GM23248 (cell line): ENCODE results near the gene RAD51B. TPM values are rescaled to one million over a fixed set of nuclear protein-coding genes. Genes with fewer than 3 reads are reported as not detected.

ENCODE experiments used
- DNase-seq: peaks from one replicate; pipeline ENCODE4 v3.0.0-alpha.2; 2015
- H2AFZ ChIP-seq: fragments of 200-600 bp; sonication (generic); 2 replicates; pipeline ENCODE4 v1.6.1; 2016; ENCODE audit warnings: antibody characterized with exemption
- H3F3A ChIP-seq: fragments of 200-600 bp; sonication (generic); 2 replicates; pipeline ENCODE4 v1.6.1; 2016; ENCODE audit warnings: mild to moderate bottlenecking, antibody characterized with exemption, mixed run types; ENCODE audit not compliant: insufficient read depth
- H3K27ac ChIP-seq: fragments of 200-600 bp; sonication (generic); 2 replicates; pipeline ENCODE4 v1.5.1; 2016; ENCODE audit warnings: mild to moderate bottlenecking
- H3K27me3 ChIP-seq: fragments of 200-600 bp; sonication (generic); replicated peaks from 2 replicates; pipeline ENCODE4 v1.6.1; 2016; ENCODE audit warnings: mild to moderate bottlenecking; ENCODE audit not compliant: insufficient read depth
- H3K36me3 ChIP-seq: fragments of 200-600 bp; sonication (generic); 2 replicates; pipeline ENCODE4 v1.6.1; 2016; ENCODE audit warnings: low read depth, mild to moderate bottlenecking
- H3K4me1 ChIP-seq: fragments of 200-600 bp; sonication (generic); 2 replicates; pipeline ENCODE4 v1.6.1; 2016; ENCODE audit warnings: mild to moderate bottlenecking; ENCODE audit not compliant: insufficient read depth
- H3K4me2 ChIP-seq: fragments of 200-600 bp; sonication (generic); one replicate; pipeline ENCODE4 v1.6.1; 2016; ENCODE audit warnings: mild to moderate bottlenecking; ENCODE audit not compliant: unreplicated experiment
- H3K4me3 ChIP-seq: fragments of 200-600 bp; sonication (generic); 2 replicates; pipeline ENCODE4 v1.5.1; 2016; ENCODE audit warnings: mild to moderate bottlenecking
- H3K79me2 ChIP-seq: fragments of 200-600 bp; sonication (generic); 2 replicates; pipeline ENCODE4 v1.6.1; 2016; ENCODE audit warnings: mild to moderate bottlenecking; ENCODE audit not compliant: insufficient read depth
- H3K9ac ChIP-seq: fragments of 200-600 bp; sonication (generic); 2 replicates; pipeline ENCODE4 v1.6.1; 2016; ENCODE audit warnings: mild to moderate bottlenecking
- H3K9me2 ChIP-seq: fragments of 200-600 bp; sonication (generic); 2 replicates; pipeline ENCODE4 v1.6.1; 2016; ENCODE audit warnings: mixed run types, mild to moderate bottlenecking, moderate library complexity; ENCODE audit not compliant: insufficient read depth
- H3K9me3 ChIP-seq: fragments of 200-600 bp; sonication (generic); one replicate; pipeline ENCODE4 v1.6.1; 2017; ENCODE audit warnings: low read depth
- H4K20me1 ChIP-seq: fragments of 200-600 bp; sonication (generic); 2 replicates; pipeline ENCODE4 v1.6.0; 2016; ENCODE audit not compliant: insufficient read depth
- EZH2 ChIP-seq: fragments of 200-600 bp; sonication (generic); IDR thresholded peaks from 2 replicates; pipeline ENCODE4 v1.6.1; 2018; ENCODE audit warnings: antibody characterized with exemption, mild to moderate bottlenecking; ENCODE audit not compliant: insufficient read depth, poor library complexity, severe bottlenecking
- EZH2phosphoT487 ChIP-seq: fragments of 200-600 bp; sonication (generic); IDR thresholded peaks from 2 replicates; pipeline ENCODE4 v1.6.1; 2018; ENCODE audit warnings: antibody characterized with exemption, moderate library complexity, mild to moderate bottlenecking, low read depth; ENCODE audit not compliant: insufficient read depth
- WGBS, 2 experiments: methylation state at CpG; one replicate each; pipeline ENCODE4 v1.1.6; 2015 to 2017; ENCODE audit warnings: low lambda C conversion rate in 2 of 2, low coverage in 1 of 2; ENCODE audit errors: missing lambda C conversion rate in 2 of 2; 5-methylcytosine and 5-hydroxymethylcytosine counted together
- in situ Hi-C: fragments of 300-500 bp; cut with MboI; formaldehyde crosslinking; loops from 2 replicates; pipeline ENCODE4 v1.15.0; 2020
- polyA plus RNA-seq: library from polyadenylated mRNA; unstranded; fragments of >200 nt; fragmentation: Nextera tagmentation; extraction: Ambion mirVana; gene quantifications from 2 replicates; pipeline ENCODE4 v1.2.1, GENCODE V29; 2016
- total RNA-seq: library from RNA; depleted of rRNA; stranded (reverse); fragments of >200 nt; shearing (Covaris generic); gene quantifications from 2 replicates; pipeline ENCODE4 v1.2.3, GENCODE V29; 2014

The RAD51B gene
- total and polyA plus RNA-seq, 2 experiments from 2014 or later = 4.0 to 8.8 TPM

- no peak for TF ChIP-seq EZH2
- TF ChIP-seq EZH2phosphoT487 = no peak
- H3K27ac ChIP-seq = no peak overlapping the region
- WGBS, 2 experiments = 91 to 94% methylated on average over 4 of the region's 4 CpGs
- H4K20me1 ChIP-seq = no peaks in the 10 kb centered on the region
- no peaks in the 10 kb centered on the region for H3K27me3 ChIP-seq
- in situ Hi-C loops = no loop called here
- no peaks in the 10 kb centered on the region for H3K79me2 ChIP-seq
- H2AFZ ChIP-seq = no peak overlapping the region
- no peaks in the 10 kb centered on the region for H3K36me3 ChIP-seq
- H3K4me2 ChIP-seq = no peak overlapping the region
- H3K9ac ChIP-seq = no peak overlapping the region
- no peak overlapping the region for H3K4me3 ChIP-seq
- H3F3A ChIP-seq = peaks cover 10% of the 10 kb centered on the region; the same call in 1 of the 2 replicates
- H3K4me1 ChIP-seq = peaks cover 24% of the 10 kb centered on the region
- DNase-seq = no peak
- H3K9me2 ChIP-seq = no peaks in the 10 kb centered on the region
- no peaks in the 10 kb centered on the region for H3K9me3 ChIP-seq
Measured at GRCh38 chr14:68412505-68413465, 593.2 kb downstream of the RAD51B start.

- Histone ChIP-seq H3K4me3 (no peak overlapping the region), H4K20me1 (no peaks in the 10 kb centered on the region), H3K4me1 (peaks cover 20% of the 10 kb centered on the region), H3K27me3 (no peaks in the 10 kb centered on the region), H3K36me3 (no peaks in the 10 kb centered on the region), H2AFZ (no peak overlapping the region), H3K4me2 (no peak overlapping the region), H3K9me2 (no peaks in the 10 kb centered on the region), H3K9ac (no peak overlapping the region), H3K27ac (no peak overlapping the region), H3F3A (peaks cover 10% of the 10 kb centered on the region; the same call in 1 of the 2 replicates), H3K9me3 (no peaks in the 10 kb centered on the region), H3K79me2 (no peaks in the 10 kb centered on the region)
- in situ Hi-C loops = no loop called here
- DNase-seq = no peak
- WGBS, 2 experiments = 92 to 95% methylated on average over 3 of the region's 3 CpGs
- no peak for TF ChIP-seq EZH2phosphoT487
- no peak for TF ChIP-seq EZH2
Measured at GRCh38 chr14:68413509-68413908, 593.9 kb downstream of the RAD51B start.

- WGBS, 2 experiments = 33 to 34% methylated on average over 2 of the region's 2 CpGs
- Histone ChIP-seq H3K27ac (no peak overlapping the region), H3K9me3 (no peaks in the 10 kb centered on the region)
Measured at GRCh38 chr14:68414121-68414520, 594.5 kb downstream of the RAD51B start.

DNA sequence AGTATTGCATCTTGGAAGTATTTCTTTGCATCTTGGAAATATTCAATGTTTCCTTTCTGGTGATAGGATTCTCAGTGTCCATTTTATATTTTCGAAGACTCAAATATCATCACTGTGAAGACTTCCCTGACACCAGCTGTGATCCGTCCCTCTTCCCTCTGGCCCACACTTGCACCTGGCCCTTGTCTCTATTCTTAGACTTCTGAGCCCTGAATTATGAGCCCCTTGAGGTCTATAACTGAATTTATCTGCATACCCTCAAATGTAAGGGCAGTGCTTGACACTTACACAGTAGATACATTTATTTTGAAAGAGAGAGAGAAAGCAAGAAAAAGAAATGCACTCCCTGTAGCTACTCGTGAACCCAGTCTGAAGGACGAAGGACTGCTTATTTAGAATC lies 596.6 kb downstream of the RAD51B start:
- Histone ChIP-seq H3K4me2 (no peak overlapping the region), H3K36me3 (no peaks in the 10 kb centered on the region), H3K9me2 (no peaks in the 10 kb centered on the region), H2AFZ (no peak overlapping the region), H3K9me3 (no peaks in the 10 kb centered on the region), H4K20me1 (no peaks in the 10 kb centered on the region), H3K4me1 (peaks cover 9% of the 10 kb centered on the region; the same call in 1 of the 2 replicates), H3K9ac (no peak overlapping the region), H3K27me3 (no peaks in the 10 kb centered on the region), H3K4me3 (no peak overlapping the region), H3F3A (0 out of 2 replicates have a peak, but pooled peaks cover 4% of the 10 kb centered on the region), H3K27ac (no peak overlapping the region), H3K79me2 (no peaks in the 10 kb centered on the region)
- no peak for DNase-seq
- 95 to 96% methylated on average over 4 of the region's 4 CpGs for WGBS, 2 experiments
- TF ChIP-seq EZH2phosphoT487 (no peak), EZH2 (no peak)
- in situ Hi-C loops = no loop called here

More at GRCh38 chr14:68414121-68414520, 594.5 kb downstream of the RAD51B start:
- no peak overlapping the region for H3K9ac ChIP-seq
- H3K9me2 ChIP-seq = no peaks in the 10 kb centered on the region
- no peaks in the 10 kb centered on the region for H3K27me3 ChIP-seq
- no peaks in the 10 kb centered on the region for H3K36me3 ChIP-seq
- no peak overlapping the region for H3K4me3 ChIP-seq
- H3F3A ChIP-seq = peaks cover 10% of the 10 kb centered on the region; the same call in 1 of the 2 replicates
- H3K79me2 ChIP-seq = no peaks in the 10 kb centered on the region
- peaks cover 14% of the 10 kb centered on the region for H3K4me1 ChIP-seq
- H2AFZ ChIP-seq = no peak overlapping the region
- no peak for DNase-seq
- no peaks in the 10 kb centered on the region for H4K20me1 ChIP-seq
- in situ Hi-C loops = no loop called here
- TF ChIP-seq EZH2phosphoT487 = no peak
- TF ChIP-seq EZH2 = no peak
- H3K4me2 ChIP-seq = no peak overlapping the region
